ENCODE measurements around the gene PRKAG1. TPM values are rescaled to one million over a fixed set of nuclear protein-coding genes. Genes with fewer than 3 reads are reported as not detected.

Gene PRKAG1
- total RNA-seq, 1 experiment from 2014 or later = 41.6 TPM

DNA sequence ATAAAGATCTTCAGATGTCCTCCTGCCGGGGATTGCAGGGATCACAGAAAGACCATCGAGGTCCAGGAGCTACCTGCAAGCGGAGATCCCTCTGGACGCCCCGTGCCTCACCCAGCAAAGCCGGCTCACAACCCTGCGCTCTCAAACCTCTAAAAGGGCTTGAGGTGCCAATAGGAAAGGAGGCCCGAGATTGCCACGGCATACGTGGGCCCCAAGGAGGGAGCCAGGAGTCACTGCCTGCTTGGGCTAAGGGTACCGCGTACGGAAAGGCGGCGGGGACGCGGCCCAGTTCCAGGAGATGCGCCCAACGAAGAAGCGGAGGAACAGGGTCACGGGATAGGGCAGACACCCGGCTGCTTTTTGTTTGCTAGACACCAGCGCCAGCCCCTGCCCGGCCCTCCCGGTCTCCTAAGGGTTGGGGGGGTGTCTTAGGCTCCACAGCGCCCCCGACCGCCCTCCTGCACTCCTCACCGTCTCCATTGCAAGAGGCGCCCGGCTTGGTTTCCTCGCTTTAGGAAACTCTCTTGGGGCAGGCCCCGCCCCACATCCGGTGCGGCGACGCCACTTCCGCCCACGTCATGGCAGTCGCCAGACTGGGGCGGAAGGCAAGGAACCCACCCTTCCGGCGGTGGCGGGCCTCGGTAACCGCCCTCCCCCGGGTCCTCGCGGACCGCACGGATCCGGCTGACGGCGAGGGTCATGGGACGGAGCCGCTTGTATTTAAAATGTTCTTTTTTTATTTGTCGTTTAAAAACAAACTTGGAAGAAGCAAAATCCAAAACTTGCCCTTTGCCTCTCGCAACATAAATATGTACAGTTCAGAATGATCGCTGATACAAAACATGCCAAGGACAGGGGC is at the start of gene PRKAG1 (continued):
- TF ChIP-seq, protein P1, sequence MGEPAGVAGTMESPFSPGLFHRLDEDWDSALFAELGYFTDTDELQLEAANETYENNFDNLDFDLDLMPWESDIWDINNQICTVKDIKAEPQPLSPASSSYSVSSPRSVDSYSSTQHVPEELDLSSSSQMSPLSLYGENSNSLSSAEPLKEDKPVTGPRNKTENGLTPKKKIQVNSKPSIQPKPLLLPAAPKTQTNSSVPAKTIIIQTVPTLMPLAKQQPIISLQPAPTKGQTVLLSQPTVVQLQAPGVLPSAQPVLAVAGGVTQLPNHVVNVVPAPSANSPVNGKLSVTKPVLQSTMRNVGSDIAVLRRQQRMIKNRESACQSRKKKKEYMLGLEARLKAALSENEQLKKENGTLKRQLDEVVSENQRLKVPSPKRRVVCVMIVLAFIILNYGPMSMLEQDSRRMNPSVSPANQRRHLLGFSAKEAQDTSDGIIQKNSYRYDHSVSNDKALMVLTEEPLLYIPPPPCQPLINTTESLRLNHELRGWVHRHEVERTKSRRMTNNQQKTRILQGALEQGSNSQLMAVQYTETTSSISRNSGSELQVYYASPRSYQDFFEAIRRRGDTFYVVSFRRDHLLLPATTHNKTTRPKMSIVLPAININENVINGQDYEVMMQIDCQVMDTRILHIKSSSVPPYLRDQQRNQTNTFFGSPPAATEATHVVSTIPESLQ (CRISPR knock-in tag; IDR thresholded peaks at IDR 0.05) = no peak
- TF ChIP-seq, protein P2, sequence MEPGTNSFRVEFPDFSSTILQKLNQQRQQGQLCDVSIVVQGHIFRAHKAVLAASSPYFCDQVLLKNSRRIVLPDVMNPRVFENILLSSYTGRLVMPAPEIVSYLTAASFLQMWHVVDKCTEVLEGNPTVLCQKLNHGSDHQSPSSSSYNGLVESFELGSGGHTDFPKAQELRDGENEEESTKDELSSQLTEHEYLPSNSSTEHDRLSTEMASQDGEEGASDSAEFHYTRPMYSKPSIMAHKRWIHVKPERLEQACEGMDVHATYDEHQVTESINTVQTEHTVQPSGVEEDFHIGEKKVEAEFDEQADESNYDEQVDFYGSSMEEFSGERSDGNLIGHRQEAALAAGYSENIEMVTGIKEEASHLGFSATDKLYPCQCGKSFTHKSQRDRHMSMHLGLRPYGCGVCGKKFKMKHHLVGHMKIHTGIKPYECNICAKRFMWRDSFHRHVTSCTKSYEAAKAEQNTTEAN (CRISPR knock-in tag; IDR thresholded peaks at IDR 0.05) = no peak
- TF ChIP-seq, protein P3, sequence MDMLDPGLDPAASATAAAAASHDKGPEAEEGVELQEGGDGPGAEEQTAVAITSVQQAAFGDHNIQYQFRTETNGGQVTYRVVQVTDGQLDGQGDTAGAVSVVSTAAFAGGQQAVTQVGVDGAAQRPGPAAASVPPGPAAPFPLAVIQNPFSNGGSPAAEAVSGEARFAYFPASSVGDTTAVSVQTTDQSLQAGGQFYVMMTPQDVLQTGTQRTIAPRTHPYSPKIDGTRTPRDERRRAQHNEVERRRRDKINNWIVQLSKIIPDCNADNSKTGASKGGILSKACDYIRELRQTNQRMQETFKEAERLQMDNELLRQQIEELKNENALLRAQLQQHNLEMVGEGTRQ (CRISPR knock-in tag; IDR thresholded peaks at IDR 0.05) = peak; percentile 37; the same call in 1 of the 2 replicates
- no peak; the same call in 1 of the 2 replicates for TF ChIP-seq ZNF138 (CRISPR knock-in tag; conservative IDR thresholded peaks at IDR 0.05)
- TF ChIP-seq, protein P4, sequence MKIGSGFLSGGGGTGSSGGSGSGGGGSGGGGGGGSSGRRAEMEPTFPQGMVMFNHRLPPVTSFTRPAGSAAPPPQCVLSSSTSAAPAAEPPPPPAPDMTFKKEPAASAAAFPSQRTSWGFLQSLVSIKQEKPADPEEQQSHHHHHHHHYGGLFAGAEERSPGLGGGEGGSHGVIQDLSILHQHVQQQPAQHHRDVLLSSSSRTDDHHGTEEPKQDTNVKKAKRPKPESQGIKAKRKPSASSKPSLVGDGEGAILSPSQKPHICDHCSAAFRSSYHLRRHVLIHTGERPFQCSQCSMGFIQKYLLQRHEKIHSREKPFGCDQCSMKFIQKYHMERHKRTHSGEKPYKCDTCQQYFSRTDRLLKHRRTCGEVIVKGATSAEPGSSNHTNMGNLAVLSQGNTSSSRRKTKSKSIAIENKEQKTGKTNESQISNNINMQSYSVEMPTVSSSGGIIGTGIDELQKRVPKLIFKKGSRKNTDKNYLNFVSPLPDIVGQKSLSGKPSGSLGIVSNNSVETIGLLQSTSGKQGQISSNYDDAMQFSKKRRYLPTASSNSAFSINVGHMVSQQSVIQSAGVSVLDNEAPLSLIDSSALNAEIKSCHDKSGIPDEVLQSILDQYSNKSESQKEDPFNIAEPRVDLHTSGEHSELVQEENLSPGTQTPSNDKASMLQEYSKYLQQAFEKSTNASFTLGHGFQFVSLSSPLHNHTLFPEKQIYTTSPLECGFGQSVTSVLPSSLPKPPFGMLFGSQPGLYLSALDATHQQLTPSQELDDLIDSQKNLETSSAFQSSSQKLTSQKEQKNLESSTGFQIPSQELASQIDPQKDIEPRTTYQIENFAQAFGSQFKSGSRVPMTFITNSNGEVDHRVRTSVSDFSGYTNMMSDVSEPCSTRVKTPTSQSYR (CRISPR knock-in tag; IDR thresholded peaks at IDR 0.05) = no peak
- TF ChIP-seq, protein P5, sequence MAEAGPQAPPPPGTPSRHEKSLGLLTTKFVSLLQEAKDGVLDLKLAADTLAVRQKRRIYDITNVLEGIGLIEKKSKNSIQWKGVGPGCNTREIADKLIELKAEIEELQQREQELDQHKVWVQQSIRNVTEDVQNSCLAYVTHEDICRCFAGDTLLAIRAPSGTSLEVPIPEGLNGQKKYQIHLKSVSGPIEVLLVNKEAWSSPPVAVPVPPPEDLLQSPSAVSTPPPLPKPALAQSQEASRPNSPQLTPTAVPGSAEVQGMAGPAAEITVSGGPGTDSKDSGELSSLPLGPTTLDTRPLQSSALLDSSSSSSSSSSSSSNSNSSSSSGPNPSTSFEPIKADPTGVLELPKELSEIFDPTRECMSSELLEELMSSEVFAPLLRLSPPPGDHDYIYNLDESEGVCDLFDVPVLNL (CRISPR knock-in tag; IDR thresholded peaks at IDR 0.05; ENCODE audit: borderline replicate concordance, low read depth) = no peak
- TF ChIP-seq ELF4 (CRISPR knock-in tag; IDR thresholded peaks at IDR 0.05; ENCODE audit: low read depth) = no peak
- TF ChIP-seq GTF2I (CRISPR knock-in tag; conservative IDR thresholded peaks at IDR 0.05) = no peak
- TF ChIP-seq, protein P6, sequence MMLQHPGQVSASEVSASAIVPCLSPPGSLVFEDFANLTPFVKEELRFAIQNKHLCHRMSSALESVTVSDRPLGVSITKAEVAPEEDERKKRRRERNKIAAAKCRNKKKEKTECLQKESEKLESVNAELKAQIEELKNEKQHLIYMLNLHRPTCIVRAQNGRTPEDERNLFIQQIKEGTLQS (CRISPR knock-in tag; conservative IDR thresholded peaks at IDR 0.05) = no peak
- TF ChIP-seq ZNF671 (CRISPR knock-in tag; IDR thresholded peaks at IDR 0.05) = no peak
- TF ChIP-seq NR3C1 (CRISPR knock-in tag; conservative IDR thresholded peaks at IDR 0.05; ENCODE audit: low read depth) = 0 out of 2 replicates have a peak, but pooled peaks have one; percentile 63
- peak; percentile 95 for TF ChIP-seq SP1 (CRISPR knock-in tag; conservative IDR thresholded peaks at IDR 0.05)
- TF ChIP-seq, protein P7, sequence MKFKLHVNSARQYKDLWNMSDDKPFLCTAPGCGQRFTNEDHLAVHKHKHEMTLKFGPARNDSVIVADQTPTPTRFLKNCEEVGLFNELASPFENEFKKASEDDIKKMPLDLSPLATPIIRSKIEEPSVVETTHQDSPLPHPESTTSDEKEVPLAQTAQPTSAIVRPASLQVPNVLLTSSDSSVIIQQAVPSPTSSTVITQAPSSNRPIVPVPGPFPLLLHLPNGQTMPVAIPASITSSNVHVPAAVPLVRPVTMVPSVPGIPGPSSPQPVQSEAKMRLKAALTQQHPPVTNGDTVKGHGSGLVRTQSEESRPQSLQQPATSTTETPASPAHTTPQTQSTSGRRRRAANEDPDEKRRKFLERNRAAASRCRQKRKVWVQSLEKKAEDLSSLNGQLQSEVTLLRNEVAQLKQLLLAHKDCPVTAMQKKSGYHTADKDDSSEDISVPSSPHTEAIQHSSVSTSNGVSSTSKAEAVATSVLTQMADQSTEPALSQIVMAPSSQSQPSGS (CRISPR knock-in tag; IDR thresholded peaks at IDR 0.05; ENCODE audit: borderline replicate concordance, low read depth) = no peak
- TF ChIP-seq ZNF121 (CRISPR knock-in tag; IDR thresholded peaks at IDR 0.05) = no peak
- no peak for TF ChIP-seq MYBL2 (CRISPR knock-in tag; IDR thresholded peaks at IDR 0.05)
- peak; percentile 42; the same call in 1 of the 2 replicates for TF ChIP-seq ETV6 (CRISPR knock-in tag; IDR thresholded peaks at IDR 0.05)
